H9 (cell line): ENCODE measurements around the gene OR10J5. TPM values are rescaled to one million over a fixed set of nuclear protein-coding genes. Genes with fewer than 3 reads are reported as not detected.

ENCODE experiments used
- DNase-seq: peaks from one replicate; pipeline ENCODE4 v3.0.0-alpha.2; 2017
- H2AFZ ChIP-seq: one replicate; pipeline ENCODE4 v1.6.1; 2013; ENCODE audit warnings: mild to moderate bottlenecking, low read length, control low read depth, moderate library complexity
- H2AK5ac ChIP-seq: 2 replicates; pipeline ENCODE4 v1.6.1; 2013; ENCODE audit warnings: low read length, control low read depth, mixed read lengths; ENCODE audit not compliant: insufficient read length
- H2BK120ac ChIP-seq: one replicate; pipeline ENCODE4 v1.6.1; 2013; ENCODE audit warnings: low read depth, mild to moderate bottlenecking, low read length, control low read depth, inconsistent platforms; ENCODE audit not compliant: poor library complexity, severe bottlenecking
- H2BK12ac ChIP-seq: 2 replicates; pipeline ENCODE4 v1.6.1; 2013; ENCODE audit warnings: low read length, control low read depth, mixed read lengths, low read depth; ENCODE audit not compliant: insufficient read length
- H2BK15ac ChIP-seq: 2 replicates; pipeline ENCODE4 v1.6.1; 2013; ENCODE audit warnings: low read depth, low read length, control low read depth
- H2BK20ac ChIP-seq: one replicate; pipeline ENCODE4 v1.6.1; 2013; ENCODE audit warnings: low read depth, mild to moderate bottlenecking, low read length, control low read depth, inconsistent platforms; ENCODE audit not compliant: poor library complexity, severe bottlenecking
- H2BK5ac ChIP-seq: 2 replicates; pipeline ENCODE4 v1.6.1; 2013; ENCODE audit warnings: low read length, control low read depth, mixed read lengths; ENCODE audit not compliant: insufficient read length
- H3K14ac ChIP-seq: 2 replicates; pipeline ENCODE4 v1.6.1; 2013; ENCODE audit warnings: low read length, control low read depth; ENCODE audit not compliant: insufficient read depth
- H3K18ac ChIP-seq: 2 replicates; pipeline ENCODE4 v1.6.1; 2013; ENCODE audit warnings: low read depth, mild to moderate bottlenecking, mixed read lengths, low read length, control low read depth; ENCODE audit not compliant: insufficient read length
- H3K23ac ChIP-seq: 2 replicates; pipeline ENCODE4 v1.6.1; 2013; ENCODE audit warnings: low read length, control low read depth, mixed read lengths, low read depth; ENCODE audit not compliant: insufficient read length
- H3K23me2 ChIP-seq: 2 replicates; pipeline ENCODE4 v1.6.1; 2013; ENCODE audit warnings: low read depth, mild to moderate bottlenecking, mixed read lengths, low read length, control low read depth; ENCODE audit not compliant: insufficient read length, poor library complexity, severe bottlenecking
- H3K27ac ChIP-seq: 2 replicates; pipeline ENCODE4 v1.5.1; 2013; ENCODE audit warnings: low read length, control low read depth, mixed read lengths, low read depth; ENCODE audit not compliant: insufficient read length
- H3K27me3 ChIP-seq: 2 replicates; pipeline ENCODE4 v1.6.1; 2013; ENCODE audit warnings: low read length, control low read depth, inconsistent platforms; ENCODE audit not compliant: insufficient read depth
- H3K4ac ChIP-seq: 2 replicates; pipeline ENCODE4 v1.6.1; 2013; ENCODE audit warnings: low read depth, mild to moderate bottlenecking, control low read depth, inconsistent platforms, low read length, moderate library complexity
- H3K4me1 ChIP-seq: 2 replicates; pipeline ENCODE4 v1.6.1; 2013; ENCODE audit warnings: low read length, control low read depth, inconsistent platforms; ENCODE audit not compliant: insufficient read depth
- H3K4me2 ChIP-seq: 2 replicates; pipeline ENCODE4 v1.6.1; 2013; ENCODE audit warnings: low read length, control low read depth, mixed read lengths; ENCODE audit not compliant: insufficient read length, insufficient read depth
- H3K56ac ChIP-seq: 2 replicates; pipeline ENCODE4 v1.6.1; 2013; ENCODE audit warnings: low read depth, mild to moderate bottlenecking, mixed read lengths, low read length, control low read depth; ENCODE audit not compliant: insufficient read length
- H3K79me1 ChIP-seq: 2 replicates; pipeline ENCODE4 v1.6.1; 2013; ENCODE audit warnings: low read depth, mild to moderate bottlenecking, moderate library complexity, low read length, control low read depth, inconsistent platforms; ENCODE audit not compliant: insufficient read depth, poor library complexity, severe bottlenecking
- H3K79me2 ChIP-seq: 2 replicates; pipeline ENCODE4 v1.6.1; 2013; ENCODE audit warnings: low read length, control low read depth, inconsistent platforms; ENCODE audit not compliant: insufficient read depth
- H3K9ac ChIP-seq: 2 replicates; pipeline ENCODE4 v1.6.1; 2013; ENCODE audit warnings: low read length, control low read depth, mixed read lengths; ENCODE audit not compliant: insufficient read length; ENCODE audit errors: extremely low read depth
- H3K9me3 ChIP-seq: one replicate; pipeline ENCODE4 v1.6.1; 2013; ENCODE audit warnings: low read depth, low read length, inconsistent platforms; ENCODE audit not compliant: control insufficient read depth
- H3T11ph ChIP-seq: one replicate; pipeline ENCODE4 v1.6.1; 2013; ENCODE audit warnings: mild to moderate bottlenecking, low read length, control low read depth, inconsistent platforms
- H4K20me1 ChIP-seq: one replicate; pipeline ENCODE4 v1.6.1; 2013; ENCODE audit not compliant: control insufficient read depth, insufficient read length, insufficient read depth
- H4K5ac ChIP-seq: 2 replicates; pipeline ENCODE4 v1.6.1; 2013; ENCODE audit warnings: low read depth, mild to moderate bottlenecking, mixed read lengths, low read length, control low read depth; ENCODE audit not compliant: insufficient read length
- H4K8ac ChIP-seq: replicated peaks from 2 replicates; pipeline ENCODE4 v1.6.1; 2013; ENCODE audit warnings: low read length, control low read depth, mixed read lengths, low read depth; ENCODE audit not compliant: insufficient read length
- H4K91ac ChIP-seq: 2 replicates; pipeline ENCODE4 v1.6.1; 2013; ENCODE audit warnings: low read depth, mild to moderate bottlenecking, moderate library complexity, mixed read lengths, low read length, control low read depth; ENCODE audit not compliant: insufficient read length
- H3K27ac Mint-ChIP-seq, 3 experiments: 2 replicates in 2 of 3; 3 replicates in 1 of 3; pipeline ENCODE4 v1.8.0; 2020 to 2021; ENCODE audit warnings: mixed read lengths in 3 of 3, mild to moderate bottlenecking in 1 of 3, moderate library complexity in 1 of 3
- H3K27me3 Mint-ChIP-seq: 2 replicates; pipeline ENCODE4 v1.8.0; 2021; ENCODE audit warnings: low read depth, mild to moderate bottlenecking, moderate library complexity, mixed read lengths
- H3K36me3 Mint-ChIP-seq, 3 experiments: 2 replicates in 2 of 3; 3 replicates in 1 of 3; pipeline ENCODE4 v1.8.0; 2020 to 2021; ENCODE audit warnings: low read depth in 3 of 3, mixed read lengths in 3 of 3; ENCODE audit not compliant: insufficient read depth in 1 of 3
- H3K4me1 Mint-ChIP-seq, 2 experiments: 2 replicates each; pipeline ENCODE4 v1.8.0; 2020; ENCODE audit warnings: mixed read lengths in 2 of 2
- H3K4me3 Mint-ChIP-seq, 2 experiments: 2 replicates in 1 of 2; 3 replicates in 1 of 2; pipeline ENCODE4 v1.8.0; 2020 to 2021; ENCODE audit warnings: mild to moderate bottlenecking in 2 of 2, mixed read lengths in 2 of 2, moderate library complexity in 1 of 2
- H3K9me3 Mint-ChIP-seq, 2 experiments: 2 replicates in 1 of 2; 3 replicates in 1 of 2; pipeline ENCODE4 v1.8.0; 2020; ENCODE audit warnings: mild to moderate bottlenecking in 2 of 2, mixed read lengths in 2 of 2, moderate library complexity in 1 of 2
- CTCF ChIP-seq: fragments of 200-600 bp; sonication (generic); conservative IDR thresholded peaks from 3 replicates; pipeline ENCODE4 v1.8.0; 2021; ENCODE audit warnings: antibody characterized with exemption, mild to moderate bottlenecking
- WGBS: extraction: QIAGEN DNeasy Blood & Tissue Kit; methylation state at CpG from one replicate; pipeline ENCODE4 v1.1.7; 2013; ENCODE audit warnings: missing lambda C conversion rate, low lambda C conversion rate, mixed read lengths; ENCODE audit not compliant: insufficient read length; ENCODE audit errors: extremely low coverage; 5-methylcytosine and 5-hydroxymethylcytosine counted together
- total RNA-seq: library from RNA; stranded (reverse); gene quantifications from 2 replicates; pipeline ENCODE4 v1.2.1, GENCODE V29; 2021

Gene OR10J5
- total RNA-seq, 1 experiment from 2014 or later: not detected

- H4K5ac ChIP-seq: no peak overlapping the region
- H2BK20ac ChIP-seq: no peak overlapping the region
- no peaks in the 10 kb centered on the region for H4K20me1 ChIP-seq
- no peak overlapping the region for H2BK5ac ChIP-seq
- H3K4ac ChIP-seq: no peak overlapping the region
- no peak overlapping the region for H4K8ac ChIP-seq
- H3K4me1 ChIP-seq: no peaks in the 10 kb centered on the region
- H2AFZ ChIP-seq: no peak overlapping the region
- no peaks in the 10 kb centered on the region for H3K23me2 ChIP-seq
- Mint-ChIP-seq H3K4me3 (no peak overlapping the region), H3K27ac (no peak overlapping the region), H3K4me1 (no peaks in the 10 kb centered on the region), H3K9me3 (peaks cover 5 to 64% of the 10 kb centered on the region in 2 experiments; a peak in 4 of 5 replicates), H3K27me3 (peaks cover 4% of the 10 kb centered on the region), H3K36me3 (peaks cover 0 to 27% (median 2%) of the 10 kb centered on the region in 3 experiments; a peak in 5 of 7 replicates)
- H3K79me2 ChIP-seq: no peaks in the 10 kb centered on the region
- no peaks in the 10 kb centered on the region for H3K79me1 ChIP-seq
- no peak overlapping the region for H3K4me2 ChIP-seq
- no peak overlapping the region for H4K91ac ChIP-seq
- no peak overlapping the region for H3T11ph ChIP-seq
- H3K9ac ChIP-seq: no peak overlapping the region
- H2BK120ac ChIP-seq: no peak overlapping the region
- H3K27me3 ChIP-seq: no peaks in the 10 kb centered on the region
- no peak overlapping the region for H3K27ac ChIP-seq
- no peak overlapping the region for H2BK15ac ChIP-seq
- DNase-seq: no peak
- no peaks in the 10 kb centered on the region for H3K9me3 ChIP-seq
- no CpG with 5 or more reads among the region's 1 CpG for WGBS
- no peak overlapping the region for H2AK5ac ChIP-seq
- TF ChIP-seq CTCF: no peak
- H2BK12ac ChIP-seq: no peak overlapping the region
- H3K18ac ChIP-seq: no peak overlapping the region
- H3K14ac ChIP-seq: no peak overlapping the region
- H3K23ac ChIP-seq: no peak overlapping the region
- H3K56ac ChIP-seq: no peak overlapping the region
Measured at GRCh38 chr1:159581422-159581821, 45.6 kb upstream of the OR10J5 start.
